ENCODE results near the gene PTPN18. TPM values are rescaled to one million over a fixed set of nuclear protein-coding genes. Genes with fewer than 3 reads are reported as not detected.
A peak's percentile ranks its signal among the peaks of the same experiment; 100 is the strongest.

PTPN18 gene
- total RNA-seq, 1 experiment from 2014 or later, result 16.3 TPM

GRCh38 chr2:130358420-130359350, 2.8 kb downstream of the PTPN18 start:
- H3K36me3 Mint-ChIP-seq (ENCODE audit: insufficient read depth in 1 of 3, low read depth in 3 of 3), result peaks cover 0 to 7% (median 0%) of the 10 kb centered on the region in 3 experiments; a peak in 3 of 7 replicates
- Histone ChIP-seq H3K27ac (ENCODE audit: insufficient read length, low read depth, low read length) (no peak overlapping the region), H3K56ac (ENCODE audit: insufficient read length, low read depth, low read length) (no peak overlapping the region), H3K79me1 (ENCODE audit: insufficient read depth, low read depth, low read length, poor library complexity, severe bottlenecking) (no peaks in the 10 kb centered on the region), H2BK5ac (ENCODE audit: insufficient read length, low read length) (no peak overlapping the region), H2BK20ac (ENCODE audit: low read depth, low read length, poor library complexity, severe bottlenecking) (no peak overlapping the region), H3K14ac (ENCODE audit: insufficient read depth, low read length) (no peak overlapping the region), H3K9me3 (ENCODE audit: control insufficient read depth, low read depth, low read length) (no peaks in the 10 kb centered on the region), H2AK5ac (ENCODE audit: insufficient read length, low read length) (no peak overlapping the region), H4K20me1 (ENCODE audit: control insufficient read depth, insufficient read depth, insufficient read length) (no peaks in the 10 kb centered on the region), H2BK120ac (ENCODE audit: low read depth, low read length, poor library complexity, severe bottlenecking) (no peak overlapping the region), H3K23ac (ENCODE audit: insufficient read length, low read depth, low read length) (no peak overlapping the region), H3K79me2 (ENCODE audit: insufficient read depth, low read length) (no peaks in the 10 kb centered on the region), H2BK15ac (ENCODE audit: low read depth, low read length) (no peak overlapping the region), H3T11ph (ENCODE audit: low read length) (no peak overlapping the region), H3K23me2 (ENCODE audit: insufficient read length, low read depth, low read length, poor library complexity, severe bottlenecking) (no peaks in the 10 kb centered on the region), H3K27me3 (ENCODE audit: insufficient read depth, low read length) (peaks cover 5% of the 10 kb centered on the region; the same call in 1 of the 2 replicates), H3K4ac (ENCODE audit: low read depth, low read length) (no peak overlapping the region), H4K8ac (replicated peaks; ENCODE audit: insufficient read length, low read depth, low read length) (no peak overlapping the region), H3K9ac (ENCODE audit: extremely low read depth, insufficient read length, low read length) (no peak overlapping the region), H3K4me2 (ENCODE audit: insufficient read depth, insufficient read length, low read length) (no peak overlapping the region), H2AFZ (ENCODE audit: low read length) (no peak overlapping the region), H4K91ac (ENCODE audit: insufficient read length, low read depth, low read length) (no peak overlapping the region), H3K4me1 (ENCODE audit: insufficient read depth, low read length) (no peaks in the 10 kb centered on the region), H2BK12ac (ENCODE audit: insufficient read length, low read depth, low read length) (no peak overlapping the region), H3K18ac (ENCODE audit: insufficient read length, low read depth, low read length) (no peak overlapping the region), H4K5ac (ENCODE audit: insufficient read length, low read depth, low read length) (no peak overlapping the region)
- H3K27ac Mint-ChIP-seq, result no peak overlapping the region
- H3K4me1 Mint-ChIP-seq, result peaks cover 5 to 6% of the 10 kb centered on the region in 2 experiments; a peak in 3 of 4 replicates
- H3K27me3 Mint-ChIP-seq (ENCODE audit: low read depth), result peaks cover 28% of the 10 kb centered on the region
- peaks cover 2 to 3% of the 10 kb centered on the region in 2 experiments; a peak in 3 of 5 replicates for H3K9me3 Mint-ChIP-seq
- no peak for DNase-seq
- TF ChIP-seq CTCF (conservative IDR thresholded peaks at IDR 0.05), result no peak
- H3K4me3 Mint-ChIP-seq, result peak overlapping the region in 1 of 2 experiments; percentile 23; a peak in 2 of 5 replicates
- WGBS (ENCODE audit: extremely low coverage, insufficient read length, low lambda C conversion rate), result no CpG with 5 or more reads among the region's 33 CpGs
